ENCODE data around the gene SRSF1.

SRSF1 gene

DNA sequence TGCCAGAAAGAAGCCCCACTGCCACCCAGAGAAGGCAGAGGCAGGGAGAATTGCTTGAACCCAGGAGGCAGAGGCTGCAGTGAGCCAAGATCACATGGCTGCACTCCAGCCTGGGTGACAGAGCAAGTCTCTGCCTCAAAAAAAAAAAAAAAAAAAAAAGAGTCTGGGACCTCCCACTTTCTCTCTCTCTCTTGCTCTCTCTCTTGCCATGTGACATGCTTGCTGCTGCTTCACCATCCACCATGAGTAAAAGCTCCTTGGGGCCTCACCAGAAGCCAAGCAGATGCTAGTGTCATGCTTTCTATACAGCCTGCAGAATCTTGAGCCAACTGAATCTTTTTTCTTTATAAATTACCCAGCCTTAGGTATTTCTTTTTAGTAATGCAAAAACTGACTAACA, 21.5 kb upstream of the SRSF1 start:
- TF ChIP-seq, protein P1, sequence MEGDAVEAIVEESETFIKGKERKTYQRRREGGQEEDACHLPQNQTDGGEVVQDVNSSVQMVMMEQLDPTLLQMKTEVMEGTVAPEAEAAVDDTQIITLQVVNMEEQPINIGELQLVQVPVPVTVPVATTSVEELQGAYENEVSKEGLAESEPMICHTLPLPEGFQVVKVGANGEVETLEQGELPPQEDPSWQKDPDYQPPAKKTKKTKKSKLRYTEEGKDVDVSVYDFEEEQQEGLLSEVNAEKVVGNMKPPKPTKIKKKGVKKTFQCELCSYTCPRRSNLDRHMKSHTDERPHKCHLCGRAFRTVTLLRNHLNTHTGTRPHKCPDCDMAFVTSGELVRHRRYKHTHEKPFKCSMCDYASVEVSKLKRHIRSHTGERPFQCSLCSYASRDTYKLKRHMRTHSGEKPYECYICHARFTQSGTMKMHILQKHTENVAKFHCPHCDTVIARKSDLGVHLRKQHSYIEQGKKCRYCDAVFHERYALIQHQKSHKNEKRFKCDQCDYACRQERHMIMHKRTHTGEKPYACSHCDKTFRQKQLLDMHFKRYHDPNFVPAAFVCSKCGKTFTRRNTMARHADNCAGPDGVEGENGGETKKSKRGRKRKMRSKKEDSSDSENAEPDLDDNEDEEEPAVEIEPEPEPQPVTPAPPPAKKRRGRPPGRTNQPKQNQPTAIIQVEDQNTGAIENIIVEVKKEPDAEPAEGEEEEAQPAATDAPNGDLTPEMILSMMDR (conservative IDR thresholded peaks at IDR 0.05; ENCODE audit: low read depth, low read length): no peak

DNA sequence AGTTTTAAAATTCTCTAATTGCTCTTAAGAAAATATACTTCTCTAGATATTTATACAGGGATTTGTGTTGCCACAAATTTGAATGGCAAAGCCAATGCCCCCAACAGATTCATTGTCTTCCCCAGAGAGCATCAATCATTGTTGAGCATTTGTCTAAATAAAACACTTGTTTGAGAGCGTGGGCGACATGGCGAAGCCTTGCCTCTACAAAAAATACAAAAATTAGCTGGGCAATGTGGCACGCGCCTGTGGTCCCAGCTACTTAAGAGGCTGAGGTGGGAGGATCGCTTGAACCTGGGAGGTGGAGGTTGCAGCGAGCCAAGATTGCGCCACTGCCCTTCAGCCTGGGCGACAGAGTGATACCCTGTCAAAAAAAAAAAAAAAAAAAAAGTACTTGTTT, 13.4 kb upstream of the SRSF1 start:
- no peaks in the 10 kb centered on the region for H3K36me3 ChIP-seq (ENCODE audit: insufficient read depth)
- H3K27ac ChIP-seq: no peak overlapping the region
- no peaks in the 10 kb centered on the region for H3K4me1 ChIP-seq (ENCODE audit: low read depth, poor library complexity, severe bottlenecking)
- no peaks in the 10 kb centered on the region for H3K79me2 ChIP-seq (ENCODE audit: insufficient read depth, low read depth)
- no peaks in the 10 kb centered on the region for H4K20me1 ChIP-seq (ENCODE audit: insufficient read depth)
- no peak overlapping the region for H2AFZ ChIP-seq (ENCODE audit: low read depth)
- H3K4me3 ChIP-seq (IDR thresholded peaks at IDR 0.05; ENCODE audit: insufficient read depth, low read depth, low read length): no peak overlapping the region
- no peak overlapping the region for H3K4me2 ChIP-seq
- TF ChIP-seq, protein P1 (conservative IDR thresholded peaks at IDR 0.05; ENCODE audit: low read depth, low read length): no peak
- H3K9ac ChIP-seq: no peak overlapping the region
- no peaks in the 10 kb centered on the region for H3K27me3 ChIP-seq (ENCODE audit: insufficient read depth, low read depth)

More for the DNA sequence above, 21.5 kb upstream of the SRSF1 start:
- Histone ChIP-seq H3K4me1 (ENCODE audit: low read depth, poor library complexity, severe bottlenecking) (no peaks in the 10 kb centered on the region), H3K4me3 (IDR thresholded peaks at IDR 0.05; ENCODE audit: insufficient read depth, low read depth, low read length) (no peak overlapping the region), H2AFZ (ENCODE audit: low read depth) (no peak overlapping the region), H3K27ac (no peak overlapping the region), H3K27me3 (ENCODE audit: insufficient read depth, low read depth) (no peaks in the 10 kb centered on the region), H3K4me2 (no peak overlapping the region), H3K36me3 (ENCODE audit: insufficient read depth) (no peaks in the 10 kb centered on the region), H4K20me1 (ENCODE audit: insufficient read depth) (no peaks in the 10 kb centered on the region), H3K79me2 (ENCODE audit: insufficient read depth, low read depth) (no peaks in the 10 kb centered on the region), H3K9ac (no peak overlapping the region)

DNA sequence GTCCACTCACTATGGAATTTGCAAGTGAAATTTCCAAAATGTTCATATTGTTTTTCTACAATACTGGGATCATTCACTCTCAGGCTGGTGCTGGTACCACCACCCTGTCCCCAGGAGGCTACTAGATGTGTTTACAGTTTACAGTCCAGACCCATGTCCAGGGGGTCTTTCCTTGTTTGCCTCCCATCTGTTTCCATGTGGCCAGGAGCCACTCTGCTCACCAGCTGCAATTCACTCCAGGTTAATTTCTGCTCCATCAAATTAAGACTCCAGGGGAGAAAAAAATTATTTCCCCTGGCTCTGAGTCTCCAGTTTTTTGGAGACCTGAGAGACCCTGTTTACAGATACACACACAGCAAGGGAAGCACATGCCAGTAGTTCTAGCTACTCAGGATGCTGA, 12.5 kb upstream of the SRSF1 start:
- no peak overlapping the region for H3K27ac ChIP-seq
- no peaks in the 10 kb centered on the region for H3K27me3 ChIP-seq (ENCODE audit: insufficient read depth, low read depth)
- TF ChIP-seq, protein P1 (conservative IDR thresholded peaks at IDR 0.05; ENCODE audit: low read depth, low read length): no peak
- no peaks in the 10 kb centered on the region for H3K4me1 ChIP-seq (ENCODE audit: low read depth, poor library complexity, severe bottlenecking)
- H4K20me1 ChIP-seq (ENCODE audit: insufficient read depth): no peaks in the 10 kb centered on the region
- H3K79me2 ChIP-seq (ENCODE audit: insufficient read depth, low read depth): no peaks in the 10 kb centered on the region
- no peaks in the 10 kb centered on the region for H3K36me3 ChIP-seq (ENCODE audit: insufficient read depth)
- H2AFZ ChIP-seq (ENCODE audit: low read depth): no peak overlapping the region
- no peak overlapping the region for H3K4me3 ChIP-seq (IDR thresholded peaks at IDR 0.05; ENCODE audit: insufficient read depth, low read depth, low read length)
- H3K9ac ChIP-seq: no peak overlapping the region
- H3K4me2 ChIP-seq: no peak overlapping the region

DNA sequence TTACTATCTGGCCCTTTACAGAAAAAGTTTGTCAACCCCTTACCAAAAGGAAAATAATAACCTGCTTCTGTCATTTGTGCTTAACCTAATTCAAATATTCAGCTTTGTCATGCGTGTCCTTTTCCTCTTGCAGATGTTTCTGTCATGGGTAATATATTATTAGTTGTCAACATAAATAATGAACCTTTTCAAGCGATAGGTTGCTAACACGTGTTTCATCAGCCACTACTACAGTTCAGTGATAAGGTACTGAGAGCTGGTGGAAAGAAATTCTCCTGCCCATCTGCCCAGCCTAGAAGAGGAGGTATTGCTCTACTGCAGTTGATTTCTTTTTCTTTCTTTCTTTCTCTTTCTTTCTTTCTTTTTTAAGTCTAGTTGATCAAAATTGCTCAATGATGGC, 12.0 kb upstream of the SRSF1 start:
- Histone ChIP-seq H4K20me1 (ENCODE audit: insufficient read depth) (no peaks in the 10 kb centered on the region), H3K4me2 (no peak overlapping the region), H3K27ac (no peak overlapping the region), H3K4me3 (IDR thresholded peaks at IDR 0.05; ENCODE audit: insufficient read depth, low read depth, low read length) (no peak overlapping the region), H3K27me3 (ENCODE audit: insufficient read depth, low read depth) (no peaks in the 10 kb centered on the region), H2AFZ (ENCODE audit: low read depth) (no peak overlapping the region), H3K36me3 (ENCODE audit: insufficient read depth) (no peaks in the 10 kb centered on the region), H3K9ac (no peak overlapping the region), H3K4me1 (ENCODE audit: low read depth, poor library complexity, severe bottlenecking) (no peaks in the 10 kb centered on the region), H3K79me2 (ENCODE audit: insufficient read depth, low read depth) (no peaks in the 10 kb centered on the region)
- TF ChIP-seq, protein P1 (conservative IDR thresholded peaks at IDR 0.05; ENCODE audit: low read depth, low read length): no peak

All from KMS-11 (cell line).